A172 (cell line): ENCODE results near the gene SLC41A2. TPM values are rescaled to one million over a fixed set of nuclear protein-coding genes. Genes with fewer than 3 reads are reported as not detected.

Experiments used
- DNase-seq: peaks from one replicate; pipeline ENCODE4 v3.0.0-alpha.2; 2015; ENCODE audit warnings: low spot score
- total RNA-seq: library from RNA; depleted of rRNA; stranded (reverse); fragments of >200 nt; shearing (Covaris generic); gene quantifications from 2 replicates; pipeline ENCODE4 v1.2.3, GENCODE V29; 2014; rRNA removed

The SLC41A2 gene
- total RNA-seq, 1 experiment from 2014 or later: 34.7 TPM

DNA sequence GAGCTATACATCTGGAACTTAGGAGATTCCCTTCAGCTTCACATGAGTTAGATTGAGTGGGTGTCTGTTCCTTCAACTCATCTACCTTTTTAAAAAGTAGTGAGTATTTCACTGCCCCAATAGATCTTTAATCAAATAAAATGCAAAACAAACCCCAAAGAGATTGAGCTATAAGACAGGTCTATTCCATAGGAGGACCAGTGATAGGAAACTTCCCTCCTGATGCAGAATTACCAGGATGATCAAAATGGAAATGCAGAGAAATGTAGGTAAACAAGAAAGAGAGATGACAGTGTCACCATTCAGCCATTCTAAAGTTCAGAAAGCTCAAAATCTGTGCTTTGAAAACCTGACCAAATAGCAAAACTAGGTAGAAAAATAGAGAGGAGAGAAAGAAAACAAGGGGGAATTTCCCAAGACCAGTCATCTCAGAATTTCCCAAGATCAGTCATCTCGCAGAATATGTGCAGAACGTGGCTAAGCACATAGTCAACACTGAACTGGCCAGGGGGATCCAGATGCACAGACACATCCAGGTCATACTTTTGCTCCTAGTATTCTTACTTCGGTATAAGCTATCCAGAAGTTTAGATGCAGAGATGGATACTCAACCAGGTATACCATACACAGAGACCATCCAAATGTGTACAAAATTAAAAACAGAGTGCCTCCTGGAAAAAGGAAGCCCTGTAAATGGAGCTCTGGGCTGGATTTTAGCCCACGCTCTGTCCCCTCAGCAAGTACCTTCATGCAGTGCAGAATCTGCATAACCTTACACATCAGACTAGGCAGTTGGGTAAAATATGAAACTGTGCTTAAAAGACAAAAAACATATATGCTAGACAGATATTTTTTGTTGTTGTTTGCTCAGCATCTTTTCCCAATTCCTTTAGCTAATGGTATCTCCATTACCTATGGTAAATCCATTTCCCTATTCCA, 27.4 kb downstream of the SLC41A2 start:
- DNase-seq: peak; percentile 26

DNA sequence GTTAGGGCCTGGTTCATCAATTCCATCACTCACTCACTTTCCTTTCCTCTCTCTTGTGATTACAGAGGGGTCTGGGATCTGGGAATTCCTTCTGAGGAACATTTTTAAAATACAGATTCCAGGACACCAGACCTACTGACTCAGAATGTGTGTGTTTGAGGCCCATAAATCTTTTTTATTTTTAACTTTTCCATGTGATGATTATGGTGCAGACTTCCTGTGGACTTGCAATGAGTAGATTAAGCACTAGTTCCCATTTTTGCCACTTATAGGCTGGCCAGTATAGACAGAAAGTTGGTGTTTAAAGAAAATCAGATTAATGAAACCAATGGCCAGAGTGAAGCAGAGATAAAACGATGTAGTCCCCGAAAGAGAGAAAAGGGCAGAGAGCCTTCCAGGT, 28.1 kb downstream of the SLC41A2 start:
- peak; percentile 23 for DNase-seq

DNA sequence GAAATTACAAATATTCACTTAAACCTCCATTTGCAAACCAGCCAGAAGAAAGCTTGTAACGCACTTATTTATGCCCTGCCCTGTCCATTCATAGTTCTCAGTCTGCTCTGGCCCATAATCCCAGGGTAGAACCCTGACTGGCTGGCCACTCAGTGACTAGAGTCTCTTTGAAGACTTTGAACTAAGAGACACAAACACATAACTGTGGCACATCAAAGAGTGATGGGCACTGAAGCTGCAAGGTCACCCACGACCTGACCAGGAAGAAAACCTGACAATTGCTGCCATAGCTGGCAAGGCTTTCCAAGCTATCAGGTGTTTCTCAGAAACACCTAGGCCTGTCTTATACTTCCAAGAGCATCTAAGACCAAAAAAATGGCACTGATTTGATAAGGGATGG, 28.7 kb downstream of the SLC41A2 start:
- no peak for DNase-seq

DNA sequence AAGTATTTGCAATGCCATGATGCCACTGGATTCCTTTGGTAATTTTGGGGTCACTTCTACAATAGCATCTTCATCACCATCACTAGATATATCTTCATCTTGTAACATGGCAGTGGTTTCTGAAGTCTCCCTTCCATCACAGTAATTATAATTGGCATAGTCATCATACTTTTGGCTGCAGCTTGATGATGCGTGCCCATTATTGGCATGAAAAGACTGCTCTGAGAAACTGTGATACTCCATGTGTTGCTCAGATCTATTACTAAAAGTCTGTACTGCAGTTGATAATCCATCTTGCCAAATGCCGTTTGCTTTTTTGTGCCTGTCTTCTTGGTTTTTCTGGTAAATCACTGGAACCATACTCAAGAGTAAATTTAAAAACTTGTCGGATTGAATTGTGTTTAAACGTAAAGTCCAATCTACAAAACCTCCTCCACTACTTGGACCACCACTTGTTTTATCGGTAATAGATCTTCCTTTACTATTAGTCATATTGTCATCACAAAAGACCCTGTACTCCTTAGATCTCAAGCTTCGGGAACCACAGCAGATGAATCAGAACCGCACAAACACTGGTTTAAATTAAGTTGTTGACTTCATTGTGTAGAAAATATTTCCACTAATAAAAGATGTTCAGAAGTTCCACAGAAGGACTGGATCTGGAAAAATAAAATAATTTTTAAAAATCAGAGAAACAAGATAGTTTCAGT, 29.9 kb downstream of the SLC41A2 start:
- DNase-seq: no peak

DNA sequence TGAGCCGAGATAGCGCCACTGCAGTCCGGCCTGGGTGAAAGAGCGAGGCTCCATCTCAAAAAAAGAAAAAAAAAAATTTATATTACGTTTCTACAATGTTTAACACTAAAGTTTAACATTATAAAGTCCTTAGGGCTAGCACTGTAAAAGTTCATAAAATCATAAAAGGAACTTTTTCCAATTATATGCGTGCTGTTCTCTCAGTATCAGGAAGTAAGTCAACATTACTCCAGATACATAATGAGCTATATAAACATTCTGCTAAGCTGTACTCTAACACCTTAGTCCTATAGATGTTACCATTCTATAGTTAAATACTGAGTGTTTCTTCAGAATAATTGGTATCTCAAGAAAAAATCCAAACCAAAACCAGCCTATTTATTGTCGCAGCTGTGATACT, 32.6 kb downstream of the SLC41A2 start:
- no peak for DNase-seq

DNA sequence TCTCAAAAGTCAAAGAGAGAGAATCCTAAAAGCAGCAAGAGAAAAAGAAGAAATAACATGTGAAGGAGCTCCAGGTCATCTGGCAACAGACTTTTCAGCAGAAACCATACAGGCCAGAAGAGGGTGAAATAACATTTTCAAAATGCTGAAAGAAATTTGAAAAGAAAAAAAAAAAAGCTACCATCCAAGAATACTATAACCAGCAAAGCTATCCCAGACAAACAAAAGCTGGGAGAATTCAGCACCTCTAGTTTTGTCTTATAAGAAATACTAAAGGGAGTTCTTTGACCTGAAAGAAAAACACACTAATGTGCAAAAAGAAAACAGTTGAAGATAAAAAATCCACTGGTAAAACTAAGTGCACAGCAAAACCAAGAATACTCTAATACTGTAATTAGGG, 36.8 kb downstream of the SLC41A2 start:
- no peak for DNase-seq

DNA sequence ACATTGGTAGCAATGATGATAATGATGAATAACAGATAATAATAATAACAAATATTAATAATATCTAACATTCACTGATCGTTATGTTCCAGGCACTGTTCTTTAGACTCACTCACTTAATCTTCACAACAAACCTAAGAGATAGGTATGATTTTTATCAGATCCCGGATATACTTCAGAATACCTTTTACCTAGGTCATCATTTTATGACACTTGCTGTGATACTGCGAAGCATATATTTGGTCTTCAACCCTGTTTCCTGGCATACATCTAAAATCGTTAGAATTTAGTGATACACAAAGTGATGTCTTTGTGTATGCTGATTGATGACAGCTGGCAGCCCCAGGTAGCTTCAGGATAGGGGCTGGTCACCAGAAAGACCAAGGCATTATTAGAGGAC, 46.1 kb downstream of the SLC41A2 start:
- no peak for DNase-seq

DNA sequence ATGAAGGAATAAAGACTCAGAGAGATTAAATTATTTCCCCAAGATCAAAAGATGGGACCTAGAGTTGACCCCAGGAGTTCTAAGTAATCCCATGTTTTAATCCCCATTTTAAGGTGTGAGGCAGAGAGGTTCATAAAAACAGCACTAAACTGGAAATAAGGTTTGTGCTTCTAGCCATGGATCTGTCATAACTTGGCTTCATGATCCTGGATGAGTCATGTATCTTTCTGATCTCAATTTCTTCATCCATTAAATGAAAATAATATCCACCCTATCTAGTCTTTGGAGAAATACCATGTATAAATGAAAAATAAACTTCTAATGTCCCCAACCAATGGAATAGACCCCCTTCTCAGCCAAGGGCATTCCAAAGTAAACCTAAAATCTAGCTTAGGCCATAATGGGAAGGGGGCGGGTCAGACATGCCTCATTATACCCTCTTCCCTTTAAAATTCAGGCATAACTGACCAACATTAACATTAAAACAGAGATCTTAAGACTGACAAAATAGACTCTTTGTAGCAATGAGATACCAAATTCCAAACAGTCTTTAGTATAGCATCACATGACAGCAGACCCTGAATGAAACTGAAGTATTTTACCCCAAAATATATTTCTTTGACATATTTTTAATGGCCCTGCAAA, 47.8 kb downstream of the SLC41A2 start:
- DNase-seq: no peak

DNA sequence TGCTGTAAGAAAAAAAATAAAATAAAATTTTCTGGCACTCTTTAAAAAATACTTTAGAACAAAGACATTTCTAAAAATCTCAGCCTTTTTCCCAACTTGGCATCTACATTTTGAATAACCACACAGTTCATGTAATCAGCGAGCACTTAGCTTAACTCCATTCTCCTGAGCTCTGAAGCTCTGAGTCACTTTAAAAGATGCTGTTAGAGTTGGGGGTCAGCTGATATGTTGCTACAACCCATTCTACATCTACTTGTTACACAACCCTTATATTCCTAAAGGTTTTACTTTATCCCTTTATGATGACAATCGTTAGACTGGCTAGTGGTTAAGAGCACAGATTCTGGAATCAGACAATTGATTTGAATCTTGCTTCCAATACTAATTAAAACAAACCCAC, 48.3 kb downstream of the SLC41A2 start:
- no peak for DNase-seq

Other genes with a start within 250 kb of the SLC41A2 start
- 8.5 and 10.5 TPM in 2 replicates for gene NOPCHAP1, start 28.0 kb upstream of the SLC41A2 start, total RNA-seq
- 0.09 and 0.34 TPM in 2 replicates for gene ALDH1L2, start 126.2 kb upstream of the SLC41A2 start, total RNA-seq
- gene WASHC4, start 149.4 kb upstream of the SLC41A2 start, total RNA-seq: 43.7 and 52.1 TPM in 2 replicates